GM19193 (cell line): ENCODE data around the gene TBC1D14.

Source experiments
- POLR2A ChIP-seq: IDR thresholded peaks from 4 replicates; pipeline ENCODE4 v1.6.1; 2011; ENCODE audit not compliant: insufficient read depth, insufficient read length; ENCODE audit errors: extremely low read depth

TBC1D14 gene

GRCh38 chr4:6915041-6916005, 5.7 kb downstream of the TBC1D14 start:
- TF ChIP-seq POLR2A = no peak

GRCh38 chr4:6916069-6916586, 6.5 kb downstream of the TBC1D14 start:
- TF ChIP-seq POLR2A = no peak

- TF ChIP-seq POLR2A = no peak
These were observed 7.2 kb downstream of the TBC1D14 start for GRCh38 chr4:6916587-6917460.

- no peak for TF ChIP-seq POLR2A
These were observed 8.0 kb downstream of the TBC1D14 start for GRCh38 chr4:6917461-6918271.

- TF ChIP-seq POLR2A = no peak
These were observed 8.7 kb downstream of the TBC1D14 start for GRCh38 chr4:6918338-6918737.

GRCh38 chr4:6920171-6920570, 10.5 kb downstream of the TBC1D14 start:
- TF ChIP-seq POLR2A = no peak

- TF ChIP-seq POLR2A = no peak
These were observed 13.9 kb downstream of the TBC1D14 start for GRCh38 chr4:6923507-6923906.

- no peak for TF ChIP-seq POLR2A
These were observed 14.7 kb downstream of the TBC1D14 start for GRCh38 chr4:6924361-6924779.

- no peak for TF ChIP-seq POLR2A
These were observed 15.8 kb downstream of the TBC1D14 start for GRCh38 chr4:6925357-6925836.

GRCh38 chr4:6926081-6926480, 16.5 kb downstream of the TBC1D14 start:
- TF ChIP-seq POLR2A = no peak

- no peak for TF ChIP-seq POLR2A
These were observed 17.3 kb downstream of the TBC1D14 start for GRCh38 chr4:6926681-6927478.

GRCh38 chr4:6928081-6928480, 18.5 kb downstream of the TBC1D14 start:
- no peak for TF ChIP-seq POLR2A

GRCh38 chr4:6929339-6929811, 19.7 kb downstream of the TBC1D14 start:
- no peak for TF ChIP-seq POLR2A
